PC-3 (cell line): ENCODE measurements around the gene TRAF3IP3. TPM values are rescaled to one million over a fixed set of nuclear protein-coding genes. Genes with fewer than 3 reads are reported as not detected.

Source experiments
- ATAC-seq: fragments of 200-7000 bp; cut with Tn5 transposase; 2 replicates; pipeline ENCODE4 v1.9.1; 2020; ENCODE audit warnings: mild to moderate bottlenecking, moderate library complexity
- BruUV-seq: library from RNA; stranded (reverse); fragments of 400-500 nt; replicated peaks from 2 replicates; lab custom pipeline; 2021; lab: Mats Ljungman, UMichigan
- CTCF ChIA-PET: fragments of 300-600 bp; sonication (Branson Sonifier 250); formaldehyde crosslinking; loops from one replicate; lab custom pipeline; 2022; ENCODE audit warnings: antibody characterized with exemption; lab: Charles Lee
- POLR2A ChIA-PET: fragments of 300-600 bp; sonication (Branson Sonifier 250); formaldehyde crosslinking; loops from one replicate; lab custom pipeline; 2022; ENCODE audit warnings: antibody characterized with exemption; ENCODE audit not compliant: unreplicated experiment; lab: Charles Lee
- DNase-seq: peaks from one replicate; pipeline ENCODE4 v3.0.0-alpha.2; 2015
- H2AFZ ChIP-seq: fragments of 300-600 bp; sonication (generic); 2 replicates; pipeline ENCODE4 v1.6.0; 2016; ENCODE audit warnings: antibody characterized with exemption, low read length
- H3F3A ChIP-seq: fragments of 300-600 bp; sonication (generic); one replicate; pipeline ENCODE4 v1.6.0; 2017; ENCODE audit warnings: antibody characterized with exemption, low read length, control low read depth, mild to moderate bottlenecking; ENCODE audit not compliant: unreplicated experiment
- H3K27ac ChIP-seq: fragments of 300-600 bp; sonication (generic); 2 replicates; pipeline ENCODE4 v1.5.1; 2016; ENCODE audit warnings: mild to moderate bottlenecking, low read length
- H3K27me3 ChIP-seq: fragments of 300-600 bp; sonication (generic); 2 replicates; pipeline ENCODE4 v1.6.1; 2016; ENCODE audit warnings: low read length, mixed read lengths
- H3K36me3 ChIP-seq: fragments of 300-600 bp; sonication (generic); 2 replicates; pipeline ENCODE4 v1.6.1; 2016; ENCODE audit warnings: low read depth, mixed run types, low read length, mixed read lengths
- H3K4me1 ChIP-seq: fragments of 300-600 bp; sonication (generic); 2 replicates; pipeline ENCODE4 v1.5.1; 2016; ENCODE audit warnings: low read length; ENCODE audit not compliant: insufficient read depth
- H3K4me2 ChIP-seq: fragments of 300-600 bp; sonication (generic); 2 replicates; pipeline ENCODE4 v1.6.0; 2016; ENCODE audit warnings: low read length
- H3K4me3 ChIP-seq: fragments of 300-600 bp; sonication (generic); 2 replicates; pipeline ENCODE4 v1.5.1; 2016; ENCODE audit warnings: mild to moderate bottlenecking, low read length, mixed read lengths
- H3K79me2 ChIP-seq: fragments of 300-600 bp; sonication (generic); 2 replicates; pipeline ENCODE4 v1.6.1; 2017; ENCODE audit warnings: low read length, mixed read lengths
- H3K9ac ChIP-seq: fragments of 300-600 bp; sonication (generic); 2 replicates; pipeline ENCODE4 v1.6.0; 2016; ENCODE audit warnings: mild to moderate bottlenecking, low read length
- H3K9me2 ChIP-seq: fragments of 300-600 bp; sonication (generic); replicated peaks from 2 replicates; pipeline ENCODE4 v1.6.1; 2016; ENCODE audit warnings: mixed run types, low read length, mixed read lengths
- H3K9me3 ChIP-seq: fragments of 300-600 bp; sonication (generic); 2 replicates; pipeline ENCODE4 v1.6.1; 2016; ENCODE audit warnings: low read length, mixed read lengths
- H4K20me1 ChIP-seq: fragments of 300-600 bp; sonication (generic); 2 replicates; pipeline ENCODE4 v1.6.1; 2016; ENCODE audit warnings: low read length, mixed read lengths
- EZH2 ChIP-seq: fragments of 300-600 bp; sonication (generic); IDR thresholded peaks from one replicate; pipeline ENCODE4 v1.6.1; 2017; ENCODE audit warnings: antibody characterized with exemption, mild to moderate bottlenecking, low read length; ENCODE audit not compliant: unreplicated experiment
- EZH2phosphoT487 ChIP-seq: fragments of 300-600 bp; sonication (generic); IDR thresholded peaks from 2 replicates; pipeline ENCODE4 v1.6.1; 2018; ENCODE audit warnings: mild to moderate bottlenecking, antibody characterized with exemption, low read length, borderline replicate concordance
- intact Hi-C: fragments of 100-400 bp; cut with micrococcal nuclease; formaldehyde crosslinking; loops from 2 replicates; pipeline ENCODE4 v1.9.0; 2023
- total RNA-seq: library from RNA; depleted of rRNA; stranded (reverse); fragments of >200 nt; gene quantifications from 2 replicates; pipeline ENCODE4 v1.2.3, GENCODE V29; 2014; rRNA removed
- TF ChIP-seq, protein P1 (sequence below): fragments of 300-600 bp; sonication (generic); conservative IDR thresholded peaks from 2 replicates; pipeline ENCODE4 v1.5.1; 2017; ENCODE audit warnings: antibody characterized with exemption, low read depth, mild to moderate bottlenecking, low read length

The TRAF3IP3 gene
- total RNA-seq, 1 experiment from 2014 or later: not detected

DNA sequence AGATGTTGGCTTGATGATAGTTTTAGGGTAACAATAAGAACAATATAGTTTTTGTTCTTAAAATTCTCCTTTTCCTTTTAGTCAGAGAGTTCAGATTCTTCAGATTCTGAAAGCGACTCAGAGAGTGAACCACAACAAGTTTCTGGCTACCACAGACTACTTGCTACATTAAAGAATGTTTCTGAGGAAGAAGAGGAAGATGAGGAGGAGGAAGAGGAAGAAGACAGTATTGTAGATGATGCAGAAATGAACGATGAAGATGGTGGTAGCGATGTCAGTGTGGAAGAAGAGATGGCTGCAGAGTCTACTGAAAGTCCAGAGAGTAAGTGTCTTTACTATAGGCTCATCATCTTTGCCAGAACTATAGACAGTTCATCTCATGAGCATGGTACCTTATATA lies 74.9 kb downstream of the TRAF3IP3 start:
- ATAC-seq (no peak), DNase-seq (no peak)
- POLR2A ChIA-PET: interaction anchor here (0.7 kb wide), 1 partner anchor 9 kb away, joined by 15 read pairs; no protein-coding TSS in a partner anchor
- Histone ChIP-seq H3K79me2 (peaks cover 43% of the 10 kb centered on the region), H3K9ac (no peak overlapping the region), H3F3A (no peaks in the 10 kb centered on the region), H4K20me1 (no peaks in the 10 kb centered on the region), H3K27me3 (no peaks in the 10 kb centered on the region), H3K27ac (no peak overlapping the region), H2AFZ (no peak overlapping the region), H3K9me2 (no peaks in the 10 kb centered on the region), H3K36me3 (peaks cover 49% of the 10 kb centered on the region), H3K4me2 (peak overlapping the region; percentile 81), H3K4me1 (peaks cover 49% of the 10 kb centered on the region), H3K4me3 (no peak overlapping the region), H3K9me3 (no peaks in the 10 kb centered on the region)
- no TSS peak for BruUV-seq
- intact Hi-C loops: no loop called here
- TF ChIP-seq EZH2 (no peak), EZH2phosphoT487 (no peak)
- TF ChIP-seq, protein P1, sequence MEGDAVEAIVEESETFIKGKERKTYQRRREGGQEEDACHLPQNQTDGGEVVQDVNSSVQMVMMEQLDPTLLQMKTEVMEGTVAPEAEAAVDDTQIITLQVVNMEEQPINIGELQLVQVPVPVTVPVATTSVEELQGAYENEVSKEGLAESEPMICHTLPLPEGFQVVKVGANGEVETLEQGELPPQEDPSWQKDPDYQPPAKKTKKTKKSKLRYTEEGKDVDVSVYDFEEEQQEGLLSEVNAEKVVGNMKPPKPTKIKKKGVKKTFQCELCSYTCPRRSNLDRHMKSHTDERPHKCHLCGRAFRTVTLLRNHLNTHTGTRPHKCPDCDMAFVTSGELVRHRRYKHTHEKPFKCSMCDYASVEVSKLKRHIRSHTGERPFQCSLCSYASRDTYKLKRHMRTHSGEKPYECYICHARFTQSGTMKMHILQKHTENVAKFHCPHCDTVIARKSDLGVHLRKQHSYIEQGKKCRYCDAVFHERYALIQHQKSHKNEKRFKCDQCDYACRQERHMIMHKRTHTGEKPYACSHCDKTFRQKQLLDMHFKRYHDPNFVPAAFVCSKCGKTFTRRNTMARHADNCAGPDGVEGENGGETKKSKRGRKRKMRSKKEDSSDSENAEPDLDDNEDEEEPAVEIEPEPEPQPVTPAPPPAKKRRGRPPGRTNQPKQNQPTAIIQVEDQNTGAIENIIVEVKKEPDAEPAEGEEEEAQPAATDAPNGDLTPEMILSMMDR: no peak
- CTCF ChIA-PET: no interaction called here

DNA sequence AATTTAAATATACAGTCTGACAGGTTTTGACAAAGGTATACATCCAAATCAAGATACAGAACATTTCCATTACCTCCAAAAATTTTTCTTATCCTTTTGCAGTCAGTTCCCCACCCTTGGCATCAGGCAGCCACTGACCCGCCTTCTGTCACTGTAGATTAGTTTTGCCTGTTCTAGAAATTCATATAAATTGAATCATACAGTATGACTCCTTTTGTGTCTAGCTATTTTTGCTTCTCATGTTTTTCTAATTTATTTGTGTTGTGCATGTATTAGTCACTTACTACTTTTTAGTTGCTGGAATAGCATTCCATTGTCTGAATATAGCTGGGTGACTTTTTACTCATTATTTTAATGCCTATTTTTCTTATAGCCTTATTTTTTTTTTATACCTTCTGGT lies 75.8 kb downstream of the TRAF3IP3 start:
- no TSS peak for BruUV-seq
- CTCF ChIA-PET: interaction anchor here (0.6 kb wide), 1 partner anchor 232 kb away, joined by 3 read pairs; no protein-coding TSS in a partner anchor
- Histone ChIP-seq H3K4me2 (peak overlapping the region; percentile 11; the same call in 1 of the 2 replicates), H2AFZ (no peak overlapping the region), H3F3A (no peaks in the 10 kb centered on the region), H4K20me1 (no peaks in the 10 kb centered on the region), H3K4me1 (peaks cover 40% of the 10 kb centered on the region), H3K9ac (no peak overlapping the region), H3K9me2 (no peaks in the 10 kb centered on the region), H3K27me3 (no peaks in the 10 kb centered on the region), H3K79me2 (peaks cover 43% of the 10 kb centered on the region), H3K36me3 (peaks cover 58% of the 10 kb centered on the region), H3K9me3 (no peaks in the 10 kb centered on the region), H3K27ac (no peak overlapping the region), H3K4me3 (no peak overlapping the region)
- TF ChIP-seq EZH2: no peak
- TF ChIP-seq, protein P1: no peak
- no peak for TF ChIP-seq EZH2phosphoT487
- intact Hi-C loops: no loop called here
- ATAC-seq: peak; percentile 53
- peak; percentile 62 for DNase-seq
- POLR2A ChIA-PET: no interaction called here

Other genes starting within 250 kb of the TRAF3IP3 start
- gene CAMK1G, start 172.3 kb upstream of the TRAF3IP3 start, total RNA-seq: not detected in 2 replicates
- gene LAMB3, start 103.6 kb upstream of the TRAF3IP3 start, total RNA-seq: 473 and 650 TPM in 2 replicates
- gene G0S2, start 80.6 kb upstream of the TRAF3IP3 start, total RNA-seq: 620 and 723 TPM in 2 replicates
- not detected in 2 replicates for gene HSD11B1, start 51.2 kb upstream of the TRAF3IP3 start, total RNA-seq
- 5.7 and 6.7 TPM in 2 replicates for gene C1orf74, start 28.5 kb downstream of the TRAF3IP3 start, total RNA-seq
- gene IRF6, start 50.1 kb downstream of the TRAF3IP3 start, total RNA-seq: 61.6 and 65.7 TPM in 2 replicates
- gene UTP25, start 71.9 kb downstream of the TRAF3IP3 start, total RNA-seq: 14.3 and 15.3 TPM in 2 replicates
- gene SYT14, start 182.2 kb downstream of the TRAF3IP3 start, total RNA-seq: 3.5 and 5.2 TPM in 2 replicates